H1 (cell line): ENCODE results near the gene ORC3. TPM values are rescaled to one million over a fixed set of nuclear protein-coding genes. Genes with fewer than 3 reads are reported as not detected.

ENCODE experiments used
- CTCF ChIA-PET: fragments of 300-600 bp; sonication (Branson Sonifier 250); formaldehyde crosslinking; loops from one replicate; lab custom pipeline; 2021; ENCODE audit not compliant: partially characterized antibody; lab: Charles Lee
- POLR2A ChIA-PET: fragments of 300-600 bp; sonication (Branson Sonifier 250); formaldehyde crosslinking; loops from one replicate; lab custom pipeline; 2021; ENCODE audit warnings: inconsistent platforms; ENCODE audit not compliant: partially characterized antibody; lab: Charles Lee
- DNase-seq, 2 experiments: peaks; one replicate each; pipeline versions ENCODE4 v3.0.0 to v3.0.0-alpha.2; 2010 to 2022; ENCODE audit warnings: low spot score in 2 of 2, low read depth in 1 of 2, mixed read lengths in 1 of 2
- FAIRE-seq: peaks from 2 replicates; lab custom pipeline; 2011; peaks lifted over from hg19 to GRCh38; lab: Jason Lieb, UNC
- H2AFZ ChIP-seq: 2 replicates; pipeline ENCODE4 v1.8.1; 2012; ENCODE audit warnings: low read length, inconsistent platforms
- H2AK5ac ChIP-seq: 2 replicates; pipeline ENCODE4 v1.6.1; 2013; ENCODE audit warnings: low read depth, low read length
- H2BK120ac ChIP-seq: replicated peaks from 2 replicates; pipeline ENCODE3; 2013; ENCODE audit warnings: low read depth, low read length, inconsistent platforms
- H2BK12ac ChIP-seq: 2 replicates; pipeline ENCODE4 v1.6.1; 2013; ENCODE audit warnings: low read depth, low read length
- H2BK15ac ChIP-seq: 2 replicates; pipeline ENCODE4 v1.6.1; 2013; ENCODE audit warnings: low read length
- H2BK20ac ChIP-seq: 2 replicates; pipeline ENCODE4 v1.6.1; 2013; ENCODE audit warnings: low read length
- H2BK5ac ChIP-seq: 2 replicates; pipeline ENCODE4 v1.6.1; 2013; ENCODE audit warnings: low read depth, low read length
- H3K14ac ChIP-seq: 2 replicates; pipeline ENCODE4 v1.6.1; 2013; ENCODE audit warnings: inconsistent platforms; ENCODE audit not compliant: insufficient read length
- H3K18ac ChIP-seq: 2 replicates; pipeline ENCODE4 v1.6.1; 2013; ENCODE audit warnings: low read length; ENCODE audit errors: extremely low read depth
- H3K23ac ChIP-seq: 2 replicates; pipeline ENCODE4 v1.6.1; 2013; ENCODE audit warnings: inconsistent platforms; ENCODE audit not compliant: insufficient read length
- H3K23me2 ChIP-seq: 2 replicates; pipeline ENCODE4 v1.6.1; 2013; ENCODE audit warnings: low read depth, low read length
- H3K27ac ChIP-seq: 2 replicates; pipeline ENCODE4 v1.6.1; 2011; ENCODE audit warnings: low read depth, low read length, inconsistent platforms
- H3K27me3 ChIP-seq, 4 experiments: replicated peaks in 1 of 4; 1 replicate in 1 of 4; 2 replicates in 3 of 4; pipeline versions ENCODE4 v1.6.1 to v1.8.1; 2011 to 2013; ENCODE audit warnings: low read length in 3 of 4, mild to moderate bottlenecking in 3 of 4, inconsistent platforms in 2 of 4, mixed read lengths in 2 of 4, moderate library complexity in 1 of 4; ENCODE audit not compliant: control insufficient read depth in 3 of 4, insufficient read depth in 3 of 4; ENCODE audit errors: extremely low read depth in 1 of 4
- H3K36me3 ChIP-seq, 4 experiments: 2 replicates each; pipeline versions ENCODE4 v1.6.1 to v1.8.1; 2011 to 2013; ENCODE audit warnings: mild to moderate bottlenecking in 4 of 4, low read length in 3 of 4, moderate library complexity in 2 of 4, control low read depth in 1 of 4, inconsistent platforms in 1 of 4; ENCODE audit not compliant: insufficient read depth in 4 of 4, control insufficient read depth in 2 of 4
- H3K4ac ChIP-seq: replicated peaks from 2 replicates; pipeline ENCODE3; 2013; ENCODE audit warnings: low read length, low read depth, mixed read lengths, inconsistent platforms; ENCODE audit not compliant: insufficient read length
- H3K4me1 ChIP-seq, 4 experiments: replicated peaks in 1 of 4; 1 replicate in 1 of 4; 2 replicates in 3 of 4; pipeline versions ENCODE4 v1.6.1 to v1.8.1; 2011 to 2013; ENCODE audit warnings: low read length in 3 of 4, inconsistent platforms in 2 of 4, mixed read lengths in 1 of 4; ENCODE audit not compliant: insufficient read depth in 4 of 4, control insufficient read depth in 3 of 4
- H3K4me2 ChIP-seq, 2 experiments: 2 replicates each; pipeline versions ENCODE4 v1.6.1 to v1.8.1; 2011 to 2013; ENCODE audit warnings: low read depth in 2 of 2, low read length in 2 of 2, control low read depth in 1 of 2, inconsistent platforms in 1 of 2, mild to moderate bottlenecking in 1 of 2; ENCODE audit not compliant: insufficient read depth in 1 of 2
- H3K4me3 ChIP-seq, 4 experiments: fragments of 200-600, 300-600 bp in 1 of 4; sonication (generic), shearing (Covaris generic), sonication (Bioruptor Twin) in 1 of 4; 2 replicates each; pipeline versions ENCODE4 v1.5.1 to v1.8.1; 2011 to 2016; ENCODE audit warnings: low read length in 4 of 4, low read depth in 3 of 4, control low read depth in 2 of 4, inconsistent platforms in 2 of 4, mild to moderate bottlenecking in 2 of 4, mixed read lengths in 1 of 4, moderate library complexity in 1 of 4; ENCODE audit not compliant: insufficient read depth in 2 of 4; ENCODE audit errors: extremely low read depth in 1 of 4
- H3K56ac ChIP-seq: replicated peaks from 2 replicates; pipeline ENCODE3; 2013; ENCODE audit warnings: low read depth, mild to moderate bottlenecking, mixed read lengths, low read length, inconsistent platforms; ENCODE audit not compliant: insufficient read length
- H3K79me1 ChIP-seq: 2 replicates; pipeline ENCODE4 v1.6.1; 2013; ENCODE audit warnings: low read depth, low read length, control low read depth
- H3K79me2 ChIP-seq, 2 experiments: 2 replicates each; pipeline versions ENCODE4 v1.6.1 to v1.8.1; 2012 to 2013; ENCODE audit warnings: low read length in 2 of 2, mild to moderate bottlenecking in 2 of 2, inconsistent platforms in 1 of 2; ENCODE audit not compliant: insufficient read depth in 2 of 2, control insufficient read depth in 1 of 2
- H3K9ac ChIP-seq, 4 experiments: replicated peaks in 1 of 4; 1 replicate in 1 of 4; 2 replicates in 3 of 4; pipeline versions ENCODE4 v1.6.1 to v1.8.1; 2011 to 2013; ENCODE audit warnings: low read depth in 3 of 4, low read length in 3 of 4, control low read depth in 2 of 4, mild to moderate bottlenecking in 2 of 4, moderate library complexity in 2 of 4, inconsistent platforms in 1 of 4; ENCODE audit errors: extremely low read depth in 1 of 4
- H3K9me3 ChIP-seq, 2 experiments: 2 replicates each; pipeline versions ENCODE4 v1.6.1 to v1.8.1; 2012 to 2013; ENCODE audit warnings: mild to moderate bottlenecking in 2 of 2, moderate library complexity in 2 of 2, control low read depth in 1 of 2, inconsistent platforms in 1 of 2, low read depth in 1 of 2, low read length in 1 of 2, mixed read lengths in 1 of 2; ENCODE audit not compliant: insufficient read depth in 2 of 2
- H4K20me1 ChIP-seq, 2 experiments: replicated peaks in 1 of 2; 2 replicates each; pipeline versions ENCODE3 to v1.8.1; 2011 to 2013; ENCODE audit warnings: inconsistent platforms in 2 of 2, low read length in 2 of 2, mild to moderate bottlenecking in 1 of 2; ENCODE audit not compliant: insufficient read depth in 2 of 2, control insufficient read depth in 1 of 2
- H4K5ac ChIP-seq: 2 replicates; pipeline ENCODE4 v1.6.1; 2013; ENCODE audit warnings: low read length, low read depth, mixed read lengths, inconsistent platforms; ENCODE audit not compliant: insufficient read length
- H4K8ac ChIP-seq: 2 replicates; pipeline ENCODE4 v1.8.0; 2013; ENCODE audit warnings: mild to moderate bottlenecking, moderate library complexity, low read length, inconsistent platforms; ENCODE audit not compliant: insufficient read depth; ENCODE audit errors: extremely low read depth
- H4K91ac ChIP-seq: replicated peaks from 2 replicates; pipeline ENCODE3; 2013; ENCODE audit warnings: low read length, mixed read lengths, inconsistent platforms; ENCODE audit not compliant: insufficient read length
- ATF3 ChIP-seq: IDR thresholded peaks from 2 replicates; pipeline ENCODE4 v1.6.1; 2011; ENCODE audit warnings: low read depth, mild to moderate bottlenecking, low read length; ENCODE audit not compliant: insufficient read depth
- BCL11A ChIP-seq, 2 experiments: IDR thresholded peaks; one replicate each; pipeline ENCODE4 v1.6.1; 2011; ENCODE audit warnings: low read depth in 2 of 2, low read length in 2 of 2, mild to moderate bottlenecking in 2 of 2
- CBX5 ChIP-seq: fragments of 300-800, 300-1000 bp; sonication (generic); IDR thresholded peaks from 2 replicates; pipeline ENCODE4 v1.7.1; 2016; ENCODE audit warnings: antibody characterized with exemption, low read length, low read depth
- CBX8 ChIP-seq: fragments of 300-800, 300-1000 bp; sonication (generic); IDR thresholded peaks from 2 replicates; pipeline ENCODE4 v1.7.1; 2016; ENCODE audit warnings: low read depth, low read length, borderline replicate concordance
- CHD2 ChIP-seq: IDR thresholded peaks from 2 replicates; pipeline ENCODE4 v1.6.1; 2012; ENCODE audit warnings: low read length, improper control_type of control experiment
- EP300 ChIP-seq, 2 experiments: IDR thresholded peaks; 1 replicate in 1 of 2; 2 replicates in 1 of 2; pipeline ENCODE4 v1.6.1; 2011 to 2012; ENCODE audit warnings: low read depth in 2 of 2, low read length in 2 of 2, mild to moderate bottlenecking in 2 of 2, borderline replicate concordance in 1 of 2, inconsistent platforms in 1 of 2, moderate library complexity in 1 of 2
- JUN ChIP-seq: IDR thresholded peaks from 2 replicates; pipeline ENCODE4 v1.6.1; 2011; ENCODE audit warnings: low read depth, mild to moderate bottlenecking, improper control_type of control experiment, low read length
- NRF1 ChIP-seq: IDR thresholded peaks from 2 replicates; pipeline ENCODE4 v1.6.1; 2011; ENCODE audit warnings: mild to moderate bottlenecking, low read depth, low read length, improper control_type of control experiment
- POLR2A ChIP-seq, 2 experiments: IDR thresholded peaks; 1 replicate in 1 of 2; 2 replicates in 1 of 2; pipeline ENCODE4 v1.6.1; 2011; ENCODE audit warnings: low read depth in 2 of 2, low read length in 2 of 2, mild to moderate bottlenecking in 2 of 2; ENCODE audit errors: control extremely low read depth in 1 of 2
- SAP30 ChIP-seq: fragments of 300-600 bp; sonication (generic); IDR thresholded peaks from 2 replicates; pipeline ENCODE4 v1.7.1; 2012; ENCODE audit warnings: low read length, moderate library complexity, mild to moderate bottlenecking, inconsistent platforms; ENCODE audit not compliant: insufficient read depth, insufficient replicate concordance
- SIRT6 ChIP-seq: IDR thresholded peaks from one replicate; pipeline ENCODE4 v1.7.1; 2012; ENCODE audit warnings: low read length, inconsistent platforms
- SP1 ChIP-seq: IDR thresholded peaks from 2 replicates; pipeline ENCODE4 v1.6.1; 2011; ENCODE audit warnings: low read depth, low read length
- SP4 ChIP-seq: IDR thresholded peaks from 2 replicates; pipeline ENCODE4 v1.6.1; 2012; ENCODE audit warnings: low read length, inconsistent platforms
- TAF1 ChIP-seq: IDR thresholded peaks from 2 replicates; pipeline ENCODE4 v1.6.1; 2011; ENCODE audit warnings: mild to moderate bottlenecking, low read depth, low read length
- YY1 ChIP-seq: IDR thresholded peaks from 2 replicates; pipeline ENCODE4 v1.6.1; 2011; ENCODE audit warnings: low read depth, mild to moderate bottlenecking, low read length
- ZNF274 ChIP-seq: IDR thresholded peaks from 2 replicates; pipeline ENCODE4 v1.7.0; 2012; ENCODE audit warnings: low read length, borderline replicate concordance; ENCODE audit errors: extremely low read depth
- polyA plus RNA-seq, 7 experiments: library from polyadenylated mRNA; depleted of rRNA in 3 of 7; stranded (reverse) in 5 of 7; unstranded in 2 of 7; fragments of >200 nt in 5 of 7; fragments of 200-250 nt in 2 of 7; gene quantifications; 1 replicate in 5 of 7; 2 replicates in 1 of 7; 4 replicates in 1 of 7; pipeline versions ENCODE4 v1.2.1 to v1.2.3, GENCODE V29; 2011 to 2013; ENCODE audit warnings: missing spikeins in 2 of 7, mixed read lengths in 2 of 7
- total RNA-seq: library from RNA; stranded (reverse); fragmentation: NEBNext Ultra II Directional; extraction: Animal tissue kit (Norgen Biotek cat#: 25700); gene quantifications from 2 replicates; pipeline ENCODE4 v1.2.1, GENCODE V29; 2021

Gene ORC3
- total and polyA plus RNA-seq, 2 of the 8 experiments (the other 6 are each of a cell fraction or from before 2014, with no cell fraction given) = 35.9 to 60.9 TPM

GRCh38 chr6:87656857-87657256 is 66.9 kb downstream of the ORC3 start:
- Histone ChIP-seq H3K18ac (no peak overlapping the region), H3K27me3 (no peaks in the 10 kb centered on the region), H3K56ac (no peak overlapping the region), H2BK5ac (no peak overlapping the region), H3K9ac (no peak overlapping the region), H2BK12ac (no peak overlapping the region), H3K4me2 (no peak overlapping the region), H4K5ac (no peak overlapping the region), H3K36me3 (peaks cover 0 to 41% (median 20%) of the 10 kb centered on the region in 4 experiments; a peak in 5 of 8 replicates), H2BK15ac (no peak overlapping the region), H4K8ac (no peak overlapping the region), H2BK20ac (no peak overlapping the region), H4K91ac (no peak overlapping the region), H3K4me1 (peaks cover 0 to 15% (median 9%) of the 10 kb centered on the region in 4 experiments; a peak in 4 of 7 replicates), H3K9me3 (no peaks in the 10 kb centered on the region), H3K4me3 (no peak overlapping the region), H3K27ac (no peak overlapping the region), H3K4ac (no peak overlapping the region), H3K79me2 (no peaks in the 10 kb centered on the region), H3K23ac (no peak overlapping the region), H2AK5ac (no peak overlapping the region), H4K20me1 (no peaks in the 10 kb centered on the region), H2AFZ (no peak overlapping the region), H3K79me1 (no peaks in the 10 kb centered on the region), H3K23me2 (no peaks in the 10 kb centered on the region), H2BK120ac (no peak overlapping the region), H3K14ac (no peak overlapping the region)
- TF ChIP-seq ZNF274 (no peak), SIRT6 (no peak), SAP30 (no peak), SP1 (no peak), CBX8 (no peak), NRF1 (no peak), BCL11A (IDR thresholded peaks at IDR 0.05; ENCODE audit: low read depth in 2 of 2, low read length in 2 of 2) (no peak), CHD2 (no peak), EP300 (IDR thresholded peaks at IDR 0.05; ENCODE audit: borderline replicate concordance in 1 of 2, low read depth in 2 of 2, low read length in 2 of 2) (no peak), TAF1 (no peak), YY1 (no peak), ATF3 (no peak), JUN (no peak), CBX5 (no peak), SP4 (no peak), POLR2A (IDR thresholded peaks at IDR 0.05; ENCODE audit: control extremely low read depth in 1 of 2, low read depth in 2 of 2, low read length in 2 of 2) (no peak)
- CTCF ChIA-PET = no interaction called here
- no peak for DNase-seq
- FAIRE-seq = no peak
- POLR2A ChIA-PET = interaction anchor here (1.3 to 1.7 kb wide), 3 partner anchors 12 to 42 kb away, joined by 3 to 4 read pairs (median 3); no protein-coding TSS in a partner anchor
